IMR-90 (cell line): ENCODE data around the gene AADACL4. TPM values are rescaled to one million over a fixed set of nuclear protein-coding genes. Genes with fewer than 3 reads are reported as not detected.

Source experiments
- ATAC-seq: fragments of 200-7000 bp; cut with Tn5 transposase; 2 replicates; pipeline ENCODE4 v1.9.1; 2020; ENCODE audit warnings: low read depth, mild to moderate bottlenecking, moderate library complexity
- BruUV-seq: library from RNA; stranded (reverse); fragments of 400-500 nt; replicated peaks from 2 replicates; lab custom pipeline; 2021; lab: Mats Ljungman, UMichigan
- CTCF ChIA-PET: fragments of 300-600 bp; formaldehyde crosslinking; extraction: SDS; loops from one replicate; lab custom pipeline; 2021; ENCODE audit warnings: antibody characterized with exemption; lab: Yijun Ruan, JAX
- POLR2A ChIA-PET: fragments of 300-600 bp; sonication (Branson Sonifier 250); formaldehyde crosslinking; loops from one replicate; lab custom pipeline; 2022; ENCODE audit warnings: antibody characterized with exemption; ENCODE audit not compliant: unreplicated experiment; lab: Charles Lee
- DNase-seq: peaks from one replicate; pipeline ENCODE4 v3.0.0; 2013
- H2AFZ ChIP-seq: replicated peaks from 2 replicates; pipeline ENCODE3; 2013; ENCODE audit warnings: low read length, mild to moderate bottlenecking; ENCODE audit not compliant: poor library complexity
- H2AK5ac ChIP-seq: 2 replicates; pipeline ENCODE4 v1.6.1; 2013; ENCODE audit warnings: low read depth, low read length, inconsistent platforms
- H2AK9ac ChIP-seq: replicated peaks from 2 replicates; pipeline ENCODE3; 2013; ENCODE audit warnings: mild to moderate bottlenecking, low read depth, low read length, moderate library complexity; ENCODE audit not compliant: poor library complexity
- H2BK120ac ChIP-seq: 2 replicates; pipeline ENCODE4 v1.6.1; 2013; ENCODE audit warnings: low read depth, low read length, inconsistent platforms
- H2BK15ac ChIP-seq: 3 replicates; pipeline ENCODE4 v1.6.1; 2013; ENCODE audit warnings: low read depth, low read length, inconsistent platforms
- H2BK20ac ChIP-seq: 2 replicates; pipeline ENCODE4 v1.6.1; 2013; ENCODE audit warnings: low read depth, mild to moderate bottlenecking, inconsistent platforms, low read length, moderate library complexity
- H2BK5ac ChIP-seq: 2 replicates; pipeline ENCODE4 v1.6.1; 2013; ENCODE audit warnings: mild to moderate bottlenecking, low read depth, low read length, inconsistent platforms; ENCODE audit not compliant: poor library complexity, severe bottlenecking
- H3K14ac ChIP-seq: replicated peaks from 2 replicates; pipeline ENCODE4 v1.6.1; 2013; ENCODE audit warnings: low read depth, low read length, inconsistent platforms
- H3K18ac ChIP-seq: 2 replicates; pipeline ENCODE4 v1.6.1; 2013; ENCODE audit warnings: low read depth, low read length, control low read depth
- H3K23ac ChIP-seq: 2 replicates; pipeline ENCODE4 v1.6.1; 2013; ENCODE audit warnings: low read depth, low read length, inconsistent platforms
- H3K27ac ChIP-seq: 2 replicates; pipeline ENCODE4 v1.5.1; 2013; ENCODE audit warnings: mild to moderate bottlenecking, control low read depth, low read length; ENCODE audit not compliant: insufficient read depth
- H3K27me3 ChIP-seq: 2 replicates; pipeline ENCODE4 v1.6.1; 2013; ENCODE audit warnings: low read length; ENCODE audit not compliant: control insufficient read depth, insufficient read depth
- H3K36me3 ChIP-seq: 2 replicates; pipeline ENCODE4 v1.6.1; 2013; ENCODE audit warnings: low read length, mixed read lengths; ENCODE audit not compliant: control insufficient read depth, insufficient read depth
- H3K4ac ChIP-seq: 2 replicates; pipeline ENCODE4 v1.6.1; 2013; ENCODE audit warnings: low read depth, low read length, inconsistent platforms
- H3K4me1 ChIP-seq: 2 replicates; pipeline ENCODE4 v1.6.1; 2013; ENCODE audit warnings: low read length, mixed read lengths; ENCODE audit not compliant: control insufficient read depth, insufficient read depth
- H3K4me2 ChIP-seq: 2 replicates; pipeline ENCODE4 v1.6.1; 2013; ENCODE audit warnings: low read depth, mild to moderate bottlenecking, control low read depth, low read length, moderate library complexity
- H3K4me3 ChIP-seq: 2 replicates; pipeline ENCODE4 v1.5.1; 2013; ENCODE audit warnings: low read depth, mild to moderate bottlenecking, control low read depth, low read length, moderate library complexity; ENCODE audit not compliant: insufficient read depth
- H3K56ac ChIP-seq: 2 replicates; pipeline ENCODE4 v1.6.1; 2013; ENCODE audit warnings: low read length, inconsistent platforms; ENCODE audit not compliant: insufficient read depth; ENCODE audit errors: extremely low read depth
- H3K79me1 ChIP-seq, 2 experiments: 2 replicates each; pipeline ENCODE4 v1.6.1; 2013; ENCODE audit warnings: low read length in 2 of 2, inconsistent platforms in 1 of 2, low read depth in 1 of 2
- H3K9ac ChIP-seq: 2 replicates; pipeline ENCODE4 v1.6.1; 2013; ENCODE audit warnings: low read depth, low read length, control low read depth
- H3K9me1 ChIP-seq: 2 replicates; pipeline ENCODE4 v1.6.1; 2013; ENCODE audit warnings: low read length, inconsistent platforms; ENCODE audit not compliant: insufficient read depth
- H3K9me3 ChIP-seq: 2 replicates; pipeline ENCODE4 v1.6.1; 2013; ENCODE audit warnings: low read length; ENCODE audit not compliant: control insufficient read depth, insufficient read depth
- H4K20me1 ChIP-seq: 2 replicates; pipeline ENCODE4 v1.6.1; 2013; ENCODE audit warnings: low read length, inconsistent platforms; ENCODE audit not compliant: insufficient read depth
- H4K5ac ChIP-seq: 2 replicates; pipeline ENCODE4 v1.6.1; 2013; ENCODE audit warnings: mild to moderate bottlenecking, low read depth, low read length, control low read depth
- H4K8ac ChIP-seq, 2 experiments: 2 replicates each; pipeline ENCODE4 v1.6.1; 2013; ENCODE audit warnings: low read depth in 2 of 2, low read length in 2 of 2, control low read depth in 1 of 2, inconsistent platforms in 1 of 2
- H4K91ac ChIP-seq: 2 replicates; pipeline ENCODE4 v1.6.1; 2013; ENCODE audit warnings: low read depth, low read length, inconsistent platforms; ENCODE audit not compliant: insufficient read depth
- BHLHE40 ChIP-seq: fragments of 150-350 bp; IDR thresholded peaks from 2 replicates; pipeline ENCODE4 v1.6.1; 2016; ENCODE audit warnings: mild to moderate bottlenecking, low read depth, low read length
- CEBPB ChIP-seq: IDR thresholded peaks from 2 replicates; pipeline ENCODE4 v1.6.1; 2012; ENCODE audit warnings: low read depth, low read length, improper control_type of control experiment
- CHD1 ChIP-seq: IDR thresholded peaks from 2 replicates; pipeline ENCODE4 v1.6.1; 2012; ENCODE audit warnings: low read depth, low read length, improper control_type of control experiment
- FOS ChIP-seq: fragments of 150-350 bp; IDR thresholded peaks from 2 replicates; pipeline ENCODE4 v1.6.1; 2016; ENCODE audit warnings: low read depth, low read length
- MAFK ChIP-seq: IDR thresholded peaks from 2 replicates; pipeline ENCODE4 v1.6.1; 2012; ENCODE audit warnings: low read depth, low read length, improper control_type of control experiment
- MAZ ChIP-seq: IDR thresholded peaks from 2 replicates; pipeline ENCODE4 v1.6.1; 2012; ENCODE audit warnings: low read depth, mild to moderate bottlenecking, low read length, improper control_type of control experiment, moderate library complexity, borderline replicate concordance
- MXI1 ChIP-seq: IDR thresholded peaks from 2 replicates; pipeline ENCODE4 v1.6.1; 2012; ENCODE audit warnings: low read depth, mild to moderate bottlenecking, low read length, moderate library complexity, borderline replicate concordance
- NFE2L2 ChIP-seq: fragments of 150-350 bp; IDR thresholded peaks from 2 replicates; pipeline ENCODE4 v1.6.1; 2016; ENCODE audit warnings: low read depth, mild to moderate bottlenecking, low read length
- POLR2A ChIP-seq: IDR thresholded peaks from 2 replicates; pipeline ENCODE4 v1.6.1; 2012; ENCODE audit warnings: mild to moderate bottlenecking, low read depth, low read length
- RAD21 ChIP-seq: IDR thresholded peaks from 2 replicates; pipeline ENCODE4 v1.6.1; 2012; ENCODE audit warnings: low read length, improper control_type of control experiment
- RCOR1 ChIP-seq: IDR thresholded peaks from 2 replicates; pipeline ENCODE4 v1.6.1; 2012; ENCODE audit warnings: mild to moderate bottlenecking, low read length, improper control_type of control experiment; ENCODE audit not compliant: insufficient replicate concordance
- RFX5 ChIP-seq: IDR thresholded peaks from 2 replicates; pipeline ENCODE4 v1.8.0; 2012; ENCODE audit warnings: low read depth, mild to moderate bottlenecking, low read length, moderate library complexity
- SMC3 ChIP-seq: fragments of 150-350 bp; IDR thresholded peaks from 2 replicates; pipeline ENCODE4 v1.6.1; 2016; ENCODE audit warnings: low read depth, mild to moderate bottlenecking, antibody characterized with exemption, low read length, moderate library complexity
- USF2 ChIP-seq: fragments of 150-350 bp; IDR thresholded peaks from 2 replicates; pipeline ENCODE4 v1.6.1; 2017; ENCODE audit warnings: mild to moderate bottlenecking, antibody characterized with exemption, low read length, low read depth
- WGBS, 2 experiments: methylation state at CpG; one replicate each; pipeline versions ENCODE4 v1.1.5 to v1.1.7; 2013; ENCODE audit warnings: missing lambda C conversion rate in 2 of 2; ENCODE audit not compliant: insufficient read length in 1 of 2; ENCODE audit errors: extremely low coverage in 2 of 2; 5-methylcytosine and 5-hydroxymethylcytosine counted together
- dilution Hi-C: fragments of 300-500 bp; cut with HindIII; formaldehyde crosslinking; loops from one replicate; pipeline ENCODE4 v1.14.3; 2018; ENCODE audit warnings: low sequenced_read_pairs; ENCODE audit not compliant: unreplicated experiment
- in situ Hi-C: fragments of 300-500 bp; cut with MboI; formaldehyde crosslinking; loops from 3 replicates; pipeline ENCODE4 v1.14.3; 2019; ENCODE audit warnings: low sequenced_read_pairs, inconsistent platforms, mixed read lengths
- intact Hi-C: fragments of 100-400 bp; cut with micrococcal nuclease; formaldehyde crosslinking; loops from 2 replicates; pipeline ENCODE4 v1.10.0; 2022
- polyA plus RNA-seq, 3 experiments: library from polyadenylated mRNA; depleted of rRNA; stranded (reverse); fragments of >200 nt; gene quantifications; 2 replicates each; pipeline ENCODE4 v1.2.3, GENCODE V29; 2012; ENCODE audit warnings: low replicate concordance in 1 of 3
- total RNA-seq: library from RNA; depleted of rRNA; stranded (reverse); fragments of >200 nt; gene quantifications from 2 replicates; pipeline ENCODE4 v1.2.3, GENCODE V29; 2012
- TF ChIP-seq, protein P1 (sequence below): conservative IDR thresholded peaks from 2 replicates; pipeline ENCODE4 v1.5.1; 2012; ENCODE audit warnings: mild to moderate bottlenecking, low read depth, low read length, improper control_type of control experiment
- TF ChIP-seq, protein P2 (sequence below): fragments of 150-350 bp; IDR thresholded peaks from 2 replicates; pipeline ENCODE4 v1.6.1; 2016; ENCODE audit warnings: low read depth, mild to moderate bottlenecking, low read length, moderate library complexity, borderline replicate concordance

The AADACL4 gene
- total and polyA plus RNA-seq, 2 of the 4 experiments (the other 2 are of a cell fraction): not detected

DNA sequence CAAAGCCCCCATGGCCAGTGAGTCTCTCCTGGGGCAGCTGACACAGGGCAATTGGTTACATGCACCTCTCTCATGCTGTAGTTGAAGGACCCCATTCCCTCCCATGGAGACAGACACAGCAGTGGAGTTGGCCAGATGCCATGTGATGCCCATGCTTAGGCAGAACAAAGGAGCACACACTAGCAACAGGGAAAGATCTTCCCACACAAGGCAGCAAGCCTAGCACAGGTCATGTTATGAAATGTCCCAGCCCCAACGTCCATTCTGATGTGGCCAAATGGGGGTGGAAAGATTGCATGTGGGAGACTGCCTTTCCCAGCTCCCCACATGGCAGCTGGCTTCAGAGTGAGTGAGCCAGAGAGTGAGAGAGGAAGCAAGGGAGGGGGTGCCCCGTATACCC lies 34.5 kb downstream of the AADACL4 start:
- Histone ChIP-seq H2BK20ac (no peak overlapping the region), H4K91ac (no peak overlapping the region), H3K9me3 (no peaks in the 10 kb centered on the region), H2AFZ (no peak overlapping the region), H2BK15ac (no peak overlapping the region), H3K4ac (no peak overlapping the region), H4K8ac (no peak overlapping the region), H3K14ac (no peak overlapping the region), H3K9me1 (no peaks in the 10 kb centered on the region), H3K56ac (no peak overlapping the region), H4K5ac (no peak overlapping the region), H2AK5ac (no peak overlapping the region), H3K36me3 (no peaks in the 10 kb centered on the region), H2AK9ac (no peak overlapping the region), H3K27me3 (no peaks in the 10 kb centered on the region; the same call in 1 of the 2 replicates), H3K4me3 (no peak overlapping the region), H3K4me2 (no peak overlapping the region), H3K27ac (no peak overlapping the region), H3K18ac (no peak overlapping the region), H3K4me1 (no peaks in the 10 kb centered on the region), H4K20me1 (no peaks in the 10 kb centered on the region), H3K23ac (no peak overlapping the region), H2BK5ac (no peak overlapping the region), H2BK120ac (no peak overlapping the region), H3K9ac (no peak overlapping the region), H3K79me1 (no peaks in the 10 kb centered on the region)
- ChIA-PET CTCF (no interaction called here), POLR2A (no interaction called here)
- in situ Hi-C loops (no loop called here), dilution Hi-C loops (no loop called here), intact Hi-C loops (no loop called here)
- no CpG with 5 or more reads among the region's 2 CpGs for WGBS, 2 experiments
- TF ChIP-seq FOS (no peak), MXI1 (no peak), BHLHE40 (no peak), RAD21 (no peak), RCOR1 (no peak), MAZ (no peak), USF2 (no peak), SMC3 (no peak), POLR2A (no peak), CEBPB (no peak), RFX5 (no peak), CHD1 (no peak), NFE2L2 (no peak), MAFK (no peak)
- TF ChIP-seq, protein P1, sequence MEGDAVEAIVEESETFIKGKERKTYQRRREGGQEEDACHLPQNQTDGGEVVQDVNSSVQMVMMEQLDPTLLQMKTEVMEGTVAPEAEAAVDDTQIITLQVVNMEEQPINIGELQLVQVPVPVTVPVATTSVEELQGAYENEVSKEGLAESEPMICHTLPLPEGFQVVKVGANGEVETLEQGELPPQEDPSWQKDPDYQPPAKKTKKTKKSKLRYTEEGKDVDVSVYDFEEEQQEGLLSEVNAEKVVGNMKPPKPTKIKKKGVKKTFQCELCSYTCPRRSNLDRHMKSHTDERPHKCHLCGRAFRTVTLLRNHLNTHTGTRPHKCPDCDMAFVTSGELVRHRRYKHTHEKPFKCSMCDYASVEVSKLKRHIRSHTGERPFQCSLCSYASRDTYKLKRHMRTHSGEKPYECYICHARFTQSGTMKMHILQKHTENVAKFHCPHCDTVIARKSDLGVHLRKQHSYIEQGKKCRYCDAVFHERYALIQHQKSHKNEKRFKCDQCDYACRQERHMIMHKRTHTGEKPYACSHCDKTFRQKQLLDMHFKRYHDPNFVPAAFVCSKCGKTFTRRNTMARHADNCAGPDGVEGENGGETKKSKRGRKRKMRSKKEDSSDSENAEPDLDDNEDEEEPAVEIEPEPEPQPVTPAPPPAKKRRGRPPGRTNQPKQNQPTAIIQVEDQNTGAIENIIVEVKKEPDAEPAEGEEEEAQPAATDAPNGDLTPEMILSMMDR: no peak
- TF ChIP-seq, protein P2, sequence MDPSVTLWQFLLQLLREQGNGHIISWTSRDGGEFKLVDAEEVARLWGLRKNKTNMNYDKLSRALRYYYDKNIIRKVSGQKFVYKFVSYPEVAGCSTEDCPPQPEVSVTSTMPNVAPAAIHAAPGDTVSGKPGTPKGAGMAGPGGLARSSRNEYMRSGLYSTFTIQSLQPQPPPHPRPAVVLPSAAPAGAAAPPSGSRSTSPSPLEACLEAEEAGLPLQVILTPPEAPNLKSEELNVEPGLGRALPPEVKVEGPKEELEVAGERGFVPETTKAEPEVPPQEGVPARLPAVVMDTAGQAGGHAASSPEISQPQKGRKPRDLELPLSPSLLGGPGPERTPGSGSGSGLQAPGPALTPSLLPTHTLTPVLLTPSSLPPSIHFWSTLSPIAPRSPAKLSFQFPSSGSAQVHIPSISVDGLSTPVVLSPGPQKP: no peak
- BruUV-seq: no TSS peak
- ATAC-seq (no peak), DNase-seq (no peak)
